Keratinocyte (primary cell): ENCODE measurements around the gene KLC1. TPM values are rescaled to one million over a fixed set of nuclear protein-coding genes. Genes with fewer than 3 reads are reported as not detected.

Experiments
- DNase-seq: peaks from one replicate; pipeline ENCODE4 v3.0.0-alpha.2; 2011; ENCODE audit warnings: low read depth, missing footprints, low spot score
- FAIRE-seq: peaks from 2 replicates; lab custom pipeline; 2011; peaks lifted over from hg19 to GRCh38; lab: Jason Lieb, UNC
- H2AFZ ChIP-seq: 2 replicates; pipeline ENCODE4 v1.6.0; 2012; ENCODE audit warnings: low read length, control low read depth, inconsistent platforms; ENCODE audit not compliant: control insufficient read depth
- H3K27ac ChIP-seq: 2 replicates; pipeline ENCODE4 v1.5.1; 2011; ENCODE audit warnings: low read length; ENCODE audit not compliant: control insufficient read depth, insufficient read depth
- H3K27me3 ChIP-seq: 3 replicates; pipeline ENCODE4 v1.6.0; 2011; ENCODE audit warnings: low read length; ENCODE audit not compliant: control insufficient read depth, insufficient read depth; ENCODE audit errors: extremely low read depth
- H3K36me3 ChIP-seq, 2 experiments: 2 replicates in 1 of 2; 3 replicates in 1 of 2; pipeline ENCODE4 v1.5.1; 2011; ENCODE audit warnings: low read length in 2 of 2, mild to moderate bottlenecking in 1 of 2; ENCODE audit not compliant: control insufficient read depth in 2 of 2, insufficient read depth in 2 of 2; ENCODE audit errors: extremely low read depth in 1 of 2
- H3K4me1 ChIP-seq: 3 replicates; pipeline ENCODE4 v1.5.1; 2011; ENCODE audit warnings: low read length; ENCODE audit not compliant: control insufficient read depth, insufficient read depth; ENCODE audit errors: extremely low read depth
- H3K4me2 ChIP-seq: 3 replicates; pipeline ENCODE4 v1.6.0; 2011; ENCODE audit warnings: low read depth, low read length; ENCODE audit not compliant: control insufficient read depth, insufficient read depth; ENCODE audit errors: extremely low read depth
- H3K4me3 ChIP-seq, 3 experiments: fragments of 200-600 bp in 1 of 3; sonication (generic) in 1 of 3; 2 replicates in 2 of 3; 3 replicates in 1 of 3; pipeline ENCODE4 v1.5.1; 2011 to 2016; ENCODE audit warnings: low read length in 3 of 3, mild to moderate bottlenecking in 3 of 3, control low read depth in 2 of 3, inconsistent platforms in 1 of 3, low read depth in 1 of 3, mixed read lengths in 1 of 3, mixed run types in 1 of 3, moderate library complexity in 1 of 3; ENCODE audit not compliant: control insufficient read depth in 2 of 3, insufficient read depth in 2 of 3; ENCODE audit errors: extremely low read depth in 1 of 3
- H3K79me2 ChIP-seq: 2 replicates; pipeline ENCODE4 v1.6.0; 2012; ENCODE audit warnings: low read length; ENCODE audit not compliant: control insufficient read depth, insufficient read depth
- H3K9ac ChIP-seq: 3 replicates; pipeline ENCODE4 v1.6.0; 2011; ENCODE audit warnings: low read length; ENCODE audit not compliant: control insufficient read depth, insufficient read depth; ENCODE audit errors: extremely low read depth
- H3K9me1 ChIP-seq: 3 replicates; pipeline ENCODE4 v1.6.0; 2011; ENCODE audit warnings: low read length; ENCODE audit not compliant: control insufficient read depth, insufficient read depth; ENCODE audit errors: extremely low read depth
- H3K9me3 ChIP-seq: 2 replicates; pipeline ENCODE4 v1.5.1; 2012; ENCODE audit warnings: low read depth, low read length; ENCODE audit not compliant: control insufficient read depth
- H4K20me1 ChIP-seq: 3 replicates; pipeline ENCODE4 v1.6.0; 2011; ENCODE audit warnings: low read length; ENCODE audit not compliant: control insufficient read depth, insufficient read depth; ENCODE audit errors: extremely low read depth
- CTCF ChIP-seq, 3 experiments: IDR thresholded peaks in 1 of 3; conservative IDR thresholded peaks in 1 of 3; optimal IDR thresholded peaks in 1 of 3; 2 replicates in 2 of 3; 3 replicates in 1 of 3; pipeline versions ENCODE3 to v1.5.1; 2011; ENCODE audit warnings: low read length in 3 of 3, mild to moderate bottlenecking in 3 of 3, moderate library complexity in 2 of 3, control low read depth in 1 of 3, inconsistent platforms in 1 of 3; ENCODE audit not compliant: insufficient read depth in 2 of 3; ENCODE audit errors: extremely low read depth in 1 of 3
- EZH2 ChIP-seq: IDR thresholded peaks from one replicate; pipeline ENCODE4 v1.6.1; 2012; ENCODE audit warnings: inconsistent platforms, mild to moderate bottlenecking, low read length, moderate library complexity
- dilution Hi-C: fragments of 300-500 bp; cut with MboI; formaldehyde crosslinking; loops from one replicate; pipeline ENCODE4 v1.7.0; 2020; ENCODE audit warnings: low sequenced_read_pairs; ENCODE audit not compliant: extremely low pct_ligation_motif_present
- polyA plus RNA-seq, 5 experiments: library from polyadenylated mRNA; depleted of rRNA in 3 of 5; stranded (reverse) in 3 of 5; stranded (forward) in 1 of 5; unstranded in 1 of 5; fragments of >200 nt; gene quantifications; 1 replicate in 1 of 5; 2 replicates in 3 of 5; 3 replicates in 1 of 5; pipeline versions ENCODE4 v1.2.1 to v1.2.3, GENCODE V29; 2011 to 2012; ENCODE audit warnings: missing spikeins in 2 of 5, low read depth in 1 of 5, low replicate concordance in 1 of 5

Gene KLC1
- polyA plus RNA-seq, 1 donor (not counting 4 experiments of a cell fraction or from before 2014, with no cell fraction given) = 130 TPM

GRCh38 chr14:103641161-103641560, 12.2 kb downstream of the KLC1 start:
- peaks cover 3% of the 10 kb centered on the region for H3K9me1 ChIP-seq
- FAIRE-seq (peak; percentile 9), DNase-seq (no peak)
- peaks cover 7 to 8% of the 10 kb centered on the region in 2 experiments for H3K36me3 ChIP-seq
- no peak overlapping the region for H3K9ac ChIP-seq
- peaks cover 40% of the 10 kb centered on the region for H4K20me1 ChIP-seq
- H3K9me3 ChIP-seq = no peaks in the 10 kb centered on the region
- no peak overlapping the region for H3K4me3 ChIP-seq
- H3K27ac ChIP-seq = no peak overlapping the region
- H3K4me2 ChIP-seq = no peak overlapping the region
- H3K79me2 ChIP-seq = peaks cover 96% of the 10 kb centered on the region
- dilution Hi-C loops = no loop called here
- no peak for TF ChIP-seq EZH2
- TF ChIP-seq CTCF (optimal IDR thresholded peaks at IDR 0.05 in 1 of 3, IDR thresholded peaks at IDR 0.05 in 1 of 3, conservative IDR thresholded peaks at IDR 0.05 in 1 of 3; ENCODE audit: extremely low read depth in 1 of 3, insufficient read depth in 2 of 3, low read length in 3 of 3) = no peak
- H2AFZ ChIP-seq = no peak overlapping the region
- no peaks in the 10 kb centered on the region for H3K4me1 ChIP-seq
- no peaks in the 10 kb centered on the region for H3K27me3 ChIP-seq

DNA sequence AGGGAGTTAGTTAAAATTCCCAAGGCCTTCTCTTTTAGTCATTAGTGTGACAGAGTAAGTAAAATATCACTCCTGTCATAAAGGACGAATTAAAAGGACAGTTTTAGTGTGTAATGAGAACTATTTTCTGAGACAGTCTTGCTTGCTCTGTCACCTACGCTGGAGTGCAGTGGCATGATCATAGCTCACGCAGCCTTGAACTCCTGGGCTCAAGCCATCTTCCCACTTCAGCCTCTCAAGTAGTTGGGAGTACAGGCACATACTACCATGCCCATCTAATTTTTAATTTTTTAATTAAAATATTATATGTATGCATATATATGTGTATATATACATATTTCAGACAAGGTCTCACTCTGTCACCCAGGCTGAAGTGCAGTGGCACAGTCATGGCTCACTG, 17.2 kb downstream of the KLC1 start:
- dilution Hi-C loops = no loop called here
- no peak for FAIRE-seq
- Histone ChIP-seq H3K9me3 (no peaks in the 10 kb centered on the region), H3K4me2 (no peak overlapping the region), H3K36me3 (peaks cover 3 to 5% of the 10 kb centered on the region in 2 experiments), H3K79me2 (peaks cover 95% of the 10 kb centered on the region), H3K9ac (no peak overlapping the region), H3K27ac (no peak overlapping the region), H3K4me3 (no peak overlapping the region), H3K9me1 (no peaks in the 10 kb centered on the region), H4K20me1 (peaks cover 42% of the 10 kb centered on the region), H3K27me3 (no peaks in the 10 kb centered on the region), H3K4me1 (no peaks in the 10 kb centered on the region), H2AFZ (no peak overlapping the region)
- DNase-seq = no peak
- TF ChIP-seq CTCF (optimal IDR thresholded peaks at IDR 0.05 in 1 of 3, IDR thresholded peaks at IDR 0.05 in 1 of 3, conservative IDR thresholded peaks at IDR 0.05 in 1 of 3; ENCODE audit: extremely low read depth in 1 of 3, insufficient read depth in 2 of 3, low read length in 3 of 3) = no peak
- no peak for TF ChIP-seq EZH2
